ENCODE results near the gene ZBTB44.

The ZBTB44 gene

DNA sequence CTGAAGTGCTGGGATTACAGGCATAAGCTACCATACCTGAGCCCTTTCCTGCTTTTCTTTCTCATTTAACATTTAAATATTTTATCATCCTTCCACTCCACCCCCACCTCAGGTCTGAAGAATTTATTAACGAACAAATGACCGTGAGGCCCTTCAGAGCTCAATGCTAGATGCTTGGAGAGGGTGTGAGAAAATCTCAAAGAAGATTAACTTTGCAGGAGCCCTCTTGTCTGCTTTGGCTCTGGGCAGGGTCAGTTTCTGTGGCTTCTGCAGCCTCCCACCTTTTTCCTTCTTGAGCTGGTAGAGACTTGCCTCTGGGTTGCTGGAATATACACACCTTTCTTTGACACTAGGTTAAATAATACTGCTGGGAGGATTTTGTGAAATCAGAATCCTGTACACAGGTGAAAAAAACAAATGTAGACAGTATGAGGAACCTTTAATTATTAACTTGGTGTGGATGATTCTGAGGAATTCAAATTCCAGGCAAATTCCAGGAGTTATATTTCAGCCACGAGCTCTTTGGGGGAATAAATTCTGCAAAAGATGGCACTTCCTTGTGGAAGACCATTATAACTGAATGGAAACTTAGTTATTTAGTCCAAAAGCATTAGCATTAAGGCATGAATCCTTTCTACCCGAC is 3.4 kb upstream of the ZBTB44 start:
- H3K4me2 ChIP-seq (ENCODE audit: low read length), result no peak overlapping the region
- no peaks in the 10 kb centered on the region; the same call in 1 of the 2 replicates for H3K36me3 ChIP-seq (ENCODE audit: insufficient read depth, low read length)
- H3K9ac ChIP-seq (ENCODE audit: low read length), result no peak overlapping the region
- H4K20me1 ChIP-seq (ENCODE audit: insufficient read depth, low read length), result no peaks in the 10 kb centered on the region
- H3K27ac ChIP-seq (ENCODE audit: low read depth, low read length, poor library complexity, severe bottlenecking), result no peak overlapping the region
- no peaks in the 10 kb centered on the region for H3F3A ChIP-seq (ENCODE audit: insufficient read depth, low read length)
- H2AFZ ChIP-seq (ENCODE audit: low read length), result no peak overlapping the region
- peaks cover 8% of the 10 kb centered on the region for H3K79me2 ChIP-seq (ENCODE audit: insufficient read depth, low read length)
- no peak for TF ChIP-seq EZH2 (IDR thresholded peaks at IDR 0.05; ENCODE audit: borderline replicate concordance, low read length)
- TF ChIP-seq, protein P1, sequence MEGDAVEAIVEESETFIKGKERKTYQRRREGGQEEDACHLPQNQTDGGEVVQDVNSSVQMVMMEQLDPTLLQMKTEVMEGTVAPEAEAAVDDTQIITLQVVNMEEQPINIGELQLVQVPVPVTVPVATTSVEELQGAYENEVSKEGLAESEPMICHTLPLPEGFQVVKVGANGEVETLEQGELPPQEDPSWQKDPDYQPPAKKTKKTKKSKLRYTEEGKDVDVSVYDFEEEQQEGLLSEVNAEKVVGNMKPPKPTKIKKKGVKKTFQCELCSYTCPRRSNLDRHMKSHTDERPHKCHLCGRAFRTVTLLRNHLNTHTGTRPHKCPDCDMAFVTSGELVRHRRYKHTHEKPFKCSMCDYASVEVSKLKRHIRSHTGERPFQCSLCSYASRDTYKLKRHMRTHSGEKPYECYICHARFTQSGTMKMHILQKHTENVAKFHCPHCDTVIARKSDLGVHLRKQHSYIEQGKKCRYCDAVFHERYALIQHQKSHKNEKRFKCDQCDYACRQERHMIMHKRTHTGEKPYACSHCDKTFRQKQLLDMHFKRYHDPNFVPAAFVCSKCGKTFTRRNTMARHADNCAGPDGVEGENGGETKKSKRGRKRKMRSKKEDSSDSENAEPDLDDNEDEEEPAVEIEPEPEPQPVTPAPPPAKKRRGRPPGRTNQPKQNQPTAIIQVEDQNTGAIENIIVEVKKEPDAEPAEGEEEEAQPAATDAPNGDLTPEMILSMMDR (IDR thresholded peaks at IDR 0.05; ENCODE audit: low read length), result no peak
- peaks cover 13% of the 10 kb centered on the region for H3K4me1 ChIP-seq (ENCODE audit: insufficient read depth, low read length, severe bottlenecking)
- 0 out of 2 replicates have a peak, but pooled peaks cover 3% of the 10 kb centered on the region for H3K9me3 ChIP-seq (ENCODE audit: low read length)
- no peaks in the 10 kb centered on the region; the same call in 1 of the 2 replicates for H3K27me3 ChIP-seq (ENCODE audit: insufficient read depth, low read length)
- H3K4me3 ChIP-seq (ENCODE audit: low read depth, low read length, poor library complexity, severe bottlenecking), result no peak overlapping the region
- no peaks in the 10 kb centered on the region for H3K9me2 ChIP-seq (ENCODE audit: low read depth, low read length)

DNA sequence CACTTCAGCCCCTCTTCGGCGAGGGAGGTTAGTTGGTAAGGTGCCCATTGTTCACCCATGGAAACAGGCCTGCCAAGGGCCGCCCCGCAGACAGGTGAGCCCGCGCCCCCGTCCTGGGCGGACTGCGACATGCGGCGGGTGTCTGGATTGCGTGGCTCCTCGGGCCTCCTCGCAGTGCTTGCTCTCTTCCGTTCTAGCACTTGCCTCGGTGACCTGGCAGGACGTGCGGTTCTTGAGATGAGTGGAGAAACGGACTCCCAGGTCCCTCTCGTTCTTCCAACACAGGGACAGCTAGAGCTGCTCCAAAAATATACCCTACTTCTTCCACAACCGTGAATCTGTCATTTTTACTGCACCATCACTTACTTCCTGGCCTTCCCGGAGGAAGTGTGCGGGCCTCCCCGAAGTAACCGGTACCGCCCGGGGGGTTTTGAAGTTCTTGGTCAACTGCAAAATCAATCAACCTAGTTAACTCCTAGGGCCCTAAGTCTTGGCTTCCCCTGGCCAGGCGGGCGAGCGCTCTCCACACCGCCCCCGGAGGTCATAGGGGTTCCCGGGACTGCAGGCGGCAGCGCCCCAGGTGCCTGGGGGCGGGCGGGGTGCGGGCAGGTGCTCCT is 745 bp upstream of the ZBTB44 start:
- H3K36me3 ChIP-seq (ENCODE audit: insufficient read depth, low read length), result no peaks in the 10 kb centered on the region
- TF ChIP-seq EZH2 (IDR thresholded peaks at IDR 0.05; ENCODE audit: borderline replicate concordance, low read length), result no peak
- TF ChIP-seq, protein P1 (IDR thresholded peaks at IDR 0.05; ENCODE audit: low read length), result peak; percentile 29; the same call in 1 of the 2 replicates
- peak overlapping the region; percentile 96 for H3K4me2 ChIP-seq (ENCODE audit: low read length)
- H3K27ac ChIP-seq (ENCODE audit: low read depth, low read length, poor library complexity, severe bottlenecking), result peak overlapping the region; percentile 74
- no peaks in the 10 kb centered on the region for H3F3A ChIP-seq (ENCODE audit: insufficient read depth, low read length)
- H3K9me3 ChIP-seq (ENCODE audit: low read length), result no peaks in the 10 kb centered on the region
- H3K9ac ChIP-seq (ENCODE audit: low read length), result peak overlapping the region; percentile 84
- peaks cover 40% of the 10 kb centered on the region for H3K4me1 ChIP-seq (ENCODE audit: insufficient read depth, low read length, severe bottlenecking)
- H3K4me3 ChIP-seq (ENCODE audit: low read depth, low read length, poor library complexity, severe bottlenecking), result peak overlapping the region; percentile 64
- H3K27me3 ChIP-seq (ENCODE audit: insufficient read depth, low read length), result no peaks in the 10 kb centered on the region
- peak overlapping the region; percentile 59; the same call in 1 of the 2 replicates for H2AFZ ChIP-seq (ENCODE audit: low read length)
- no peaks in the 10 kb centered on the region for H3K9me2 ChIP-seq (ENCODE audit: low read depth, low read length)
- peaks cover 35% of the 10 kb centered on the region for H3K79me2 ChIP-seq (ENCODE audit: insufficient read depth, low read length)
- no peaks in the 10 kb centered on the region for H4K20me1 ChIP-seq (ENCODE audit: insufficient read depth, low read length)

DNA sequence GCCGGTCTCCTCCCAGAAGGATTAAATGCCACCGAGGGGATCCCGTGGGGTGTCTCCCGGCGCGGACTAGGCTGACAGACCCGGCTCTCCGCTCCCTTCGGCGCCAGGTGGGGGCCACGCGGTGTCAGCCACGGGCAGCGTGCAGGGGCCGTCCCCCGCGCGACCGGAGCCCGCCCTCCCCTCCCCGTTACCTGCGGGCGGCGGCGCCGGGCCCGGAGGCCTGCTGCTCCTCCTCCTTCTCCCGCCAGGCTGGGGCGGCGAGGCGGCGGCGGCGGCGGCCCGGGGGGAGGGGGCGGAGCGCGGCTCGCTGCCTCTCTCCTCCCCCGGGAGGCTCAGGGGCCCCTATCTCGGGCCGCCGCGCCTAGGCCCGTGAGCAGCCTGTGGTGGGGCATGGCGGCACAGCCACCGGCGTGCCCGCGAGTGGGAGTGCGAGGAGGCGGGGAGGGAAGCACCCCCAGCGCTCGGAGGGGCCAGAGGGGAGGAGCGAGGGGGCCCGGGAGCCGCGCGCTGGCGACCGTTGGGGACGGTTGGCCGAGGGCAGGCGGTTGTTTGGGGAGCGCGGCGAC is 450 bp downstream of the ZBTB44 start:
- H3K27ac ChIP-seq (ENCODE audit: low read depth, low read length, poor library complexity, severe bottlenecking), result peak overlapping the region; percentile 58
- no peaks in the 10 kb centered on the region for H3K9me3 ChIP-seq (ENCODE audit: low read length)
- H2AFZ ChIP-seq (ENCODE audit: low read length), result no peak overlapping the region

More for the DNA sequence above, 450 bp downstream of the ZBTB44 start:
- H3F3A ChIP-seq (ENCODE audit: insufficient read depth, low read length), result no peaks in the 10 kb centered on the region
- H3K27me3 ChIP-seq (ENCODE audit: insufficient read depth, low read length), result no peaks in the 10 kb centered on the region
- H3K9ac ChIP-seq (ENCODE audit: low read length), result peak overlapping the region; percentile 69
- TF ChIP-seq EZH2 (IDR thresholded peaks at IDR 0.05; ENCODE audit: borderline replicate concordance, low read length), result no peak
- TF ChIP-seq, protein P1 (IDR thresholded peaks at IDR 0.05; ENCODE audit: low read length), result no peak
- H4K20me1 ChIP-seq (ENCODE audit: insufficient read depth, low read length), result no peaks in the 10 kb centered on the region
- H3K9me2 ChIP-seq (ENCODE audit: low read depth, low read length), result no peaks in the 10 kb centered on the region
- no peaks in the 10 kb centered on the region; the same call in 1 of the 2 replicates for H3K36me3 ChIP-seq (ENCODE audit: insufficient read depth, low read length)
- peak overlapping the region; percentile 71 for H3K4me2 ChIP-seq (ENCODE audit: low read length)
- H3K4me3 ChIP-seq (ENCODE audit: low read depth, low read length, poor library complexity, severe bottlenecking), result peak overlapping the region; percentile 72
- peaks cover 46% of the 10 kb centered on the region for H3K4me1 ChIP-seq (ENCODE audit: insufficient read depth, low read length, severe bottlenecking)
- H3K79me2 ChIP-seq (ENCODE audit: insufficient read depth, low read length), result peaks cover 45% of the 10 kb centered on the region
